Endodermal cell (in vitro differentiated cells): Measurements from ENCODE around the gene KIF3B. TPM values are rescaled to one million over a fixed set of nuclear protein-coding genes. Genes with fewer than 3 reads are reported as not detected.

Source experiments
- DNase-seq: peaks from one replicate; pipeline ENCODE4 v3.0.0-alpha.2; 2017
- H3K27ac ChIP-seq: 2 replicates; pipeline ENCODE4 v1.5.1; 2013; ENCODE audit warnings: mild to moderate bottlenecking, low read depth, low read length, moderate library complexity
- H3K27me3 ChIP-seq: 2 replicates; pipeline ENCODE4 v1.6.1; 2013; ENCODE audit warnings: mild to moderate bottlenecking, low read length, moderate library complexity; ENCODE audit not compliant: insufficient read depth, control insufficient read depth, poor library complexity, severe bottlenecking
- H3K36me3 ChIP-seq: 2 replicates; pipeline ENCODE4 v1.7.0; 2013; ENCODE audit warnings: mild to moderate bottlenecking, low read length, moderate library complexity; ENCODE audit not compliant: control insufficient read depth, insufficient read depth
- H3K4me1 ChIP-seq: one replicate; pipeline ENCODE4 v1.7.0; 2013; ENCODE audit warnings: low read length; ENCODE audit not compliant: control insufficient read depth, insufficient read depth
- H3K4me3 ChIP-seq: 2 replicates; pipeline ENCODE4 v1.5.1; 2013; ENCODE audit warnings: mild to moderate bottlenecking, low read length, moderate library complexity
- H3K9ac ChIP-seq: 2 replicates; pipeline ENCODE4 v1.6.1; 2013; ENCODE audit warnings: mild to moderate bottlenecking, low read length, moderate library complexity; ENCODE audit not compliant: poor library complexity, severe bottlenecking; ENCODE audit errors: extremely low read depth
- H3K9me3 ChIP-seq: 2 replicates; pipeline ENCODE4 v1.6.1; 2013; ENCODE audit warnings: mild to moderate bottlenecking, low read length, moderate library complexity; ENCODE audit not compliant: control insufficient read depth
- H3K27ac Mint-ChIP-seq: 2 replicates; pipeline ENCODE4 v1.8.0; 2020; ENCODE audit warnings: mixed read lengths
- H3K27me3 Mint-ChIP-seq: 2 replicates; pipeline ENCODE4 v1.8.0; 2021; ENCODE audit warnings: mild to moderate bottlenecking, mixed read lengths; ENCODE audit not compliant: insufficient read depth
- H3K36me3 Mint-ChIP-seq: 2 replicates; pipeline ENCODE4 v1.8.0; 2020; ENCODE audit warnings: low read depth, mixed read lengths
- H3K4me1 Mint-ChIP-seq: 2 replicates; pipeline ENCODE4 v1.8.0; 2020; ENCODE audit warnings: mixed read lengths
- H3K4me3 Mint-ChIP-seq: 2 replicates; pipeline ENCODE4 v1.8.0; 2020; ENCODE audit warnings: mild to moderate bottlenecking, moderate library complexity, mixed read lengths
- H3K9me3 Mint-ChIP-seq: 2 replicates; pipeline ENCODE4 v1.8.0; 2020; ENCODE audit warnings: mild to moderate bottlenecking, mixed read lengths
- WGBS, 2 experiments: methylation state at CpG; one replicate each; pipeline versions ENCODE4 v1.1.5 to v1.1.7; 2013; ENCODE audit warnings: missing lambda C conversion rate in 2 of 2, mixed read lengths in 1 of 2; ENCODE audit not compliant: insufficient coverage in 1 of 2, insufficient read length in 1 of 2; 5-methylcytosine and 5-hydroxymethylcytosine counted together
- total RNA-seq, 2 donors: library from RNA; stranded (reverse); fragmentation: NEBNext Ultra II Directional in 1 of 2; extraction: Animal tissue kit (Norgen Biotek cat#: 25700) in 1 of 2; gene quantifications; 2 replicates in 1 of 2; 3 replicates in 1 of 2; pipeline ENCODE4 v1.2.1, GENCODE V29; 2021
- TF ChIP-seq, protein P1 (sequence below): fragments of 200-600 bp; sonication (generic); conservative IDR thresholded peaks from 2 replicates; pipeline ENCODE4 v1.5.0; 2021; ENCODE audit warnings: antibody characterized with exemption, mild to moderate bottlenecking

The KIF3B gene
- total RNA-seq, 2 donors from 2014 or later, result 31.4 to 41.1 TPM

DNA sequence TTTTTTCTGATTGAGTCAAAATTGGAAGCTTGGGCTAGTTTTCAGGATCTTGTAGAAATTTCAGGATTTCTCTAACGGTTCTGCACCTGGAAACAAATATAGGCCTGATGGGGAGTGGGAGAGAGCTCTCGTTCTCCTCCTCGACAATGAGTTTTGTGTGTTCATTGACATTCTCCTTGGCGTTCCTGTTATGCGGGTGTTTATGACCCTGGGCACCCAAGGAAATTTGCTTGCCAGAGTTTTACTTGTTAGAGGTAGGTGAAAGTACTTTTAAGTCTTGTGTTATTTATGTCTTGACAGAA is 82.8 kb downstream of the KIF3B start:
- H3K4me1 ChIP-seq, result no peaks in the 10 kb centered on the region
- 93 to 100% methylated on average over 5 of the region's 5 CpGs for WGBS, 2 experiments
- H3K9ac ChIP-seq, result peak overlapping the region; percentile 75
- DNase-seq, result no peak
- no peaks in the 10 kb centered on the region for H3K27me3 ChIP-seq
- no peaks in the 10 kb centered on the region for H3K36me3 ChIP-seq
- H3K4me3 ChIP-seq, result peak overlapping the region; percentile 81
- Mint-ChIP-seq H3K36me3 (peaks cover 22% of the 10 kb centered on the region), H3K4me1 (peaks cover 17% of the 10 kb centered on the region), H3K4me3 (peak overlapping the region; percentile 95), H3K27me3 (peaks cover 68% of the 10 kb centered on the region), H3K27ac (no peak overlapping the region), H3K9me3 (no peaks in the 10 kb centered on the region)
- TF ChIP-seq, protein P1, sequence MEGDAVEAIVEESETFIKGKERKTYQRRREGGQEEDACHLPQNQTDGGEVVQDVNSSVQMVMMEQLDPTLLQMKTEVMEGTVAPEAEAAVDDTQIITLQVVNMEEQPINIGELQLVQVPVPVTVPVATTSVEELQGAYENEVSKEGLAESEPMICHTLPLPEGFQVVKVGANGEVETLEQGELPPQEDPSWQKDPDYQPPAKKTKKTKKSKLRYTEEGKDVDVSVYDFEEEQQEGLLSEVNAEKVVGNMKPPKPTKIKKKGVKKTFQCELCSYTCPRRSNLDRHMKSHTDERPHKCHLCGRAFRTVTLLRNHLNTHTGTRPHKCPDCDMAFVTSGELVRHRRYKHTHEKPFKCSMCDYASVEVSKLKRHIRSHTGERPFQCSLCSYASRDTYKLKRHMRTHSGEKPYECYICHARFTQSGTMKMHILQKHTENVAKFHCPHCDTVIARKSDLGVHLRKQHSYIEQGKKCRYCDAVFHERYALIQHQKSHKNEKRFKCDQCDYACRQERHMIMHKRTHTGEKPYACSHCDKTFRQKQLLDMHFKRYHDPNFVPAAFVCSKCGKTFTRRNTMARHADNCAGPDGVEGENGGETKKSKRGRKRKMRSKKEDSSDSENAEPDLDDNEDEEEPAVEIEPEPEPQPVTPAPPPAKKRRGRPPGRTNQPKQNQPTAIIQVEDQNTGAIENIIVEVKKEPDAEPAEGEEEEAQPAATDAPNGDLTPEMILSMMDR, result no peak
- H3K9me3 ChIP-seq, result no peaks in the 10 kb centered on the region
- no peak overlapping the region for H3K27ac ChIP-seq

DNA sequence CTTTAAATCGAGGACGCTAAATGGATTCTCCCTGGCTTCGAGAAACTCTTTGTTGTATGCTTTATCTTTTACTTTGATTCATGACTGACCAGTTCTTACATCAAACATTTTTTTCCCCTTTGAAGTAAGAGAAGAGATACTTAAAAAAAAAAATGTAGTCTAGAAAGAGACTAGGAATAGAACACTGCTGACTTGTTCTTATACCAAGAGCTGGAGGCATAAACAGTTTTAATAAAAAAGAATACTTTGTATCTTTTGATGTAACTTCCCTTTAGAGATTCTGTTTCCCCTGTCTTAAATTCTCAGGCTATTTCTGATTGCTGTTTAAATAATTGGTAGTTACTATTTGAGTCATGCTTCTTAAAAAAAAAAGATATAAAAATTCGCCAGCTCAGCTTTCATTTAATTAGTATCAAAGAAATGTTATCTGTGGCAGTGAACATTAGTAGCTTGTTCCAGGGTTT is 85.5 kb downstream of the KIF3B start:
- Histone ChIP-seq H3K27me3 (no peaks in the 10 kb centered on the region), H3K9me3 (no peaks in the 10 kb centered on the region), H3K4me3 (no peak overlapping the region), H3K27ac (no peak overlapping the region), H3K36me3 (peaks cover 13% of the 10 kb centered on the region), H3K9ac (no peak overlapping the region), H3K4me1 (no peaks in the 10 kb centered on the region)
- Mint-ChIP-seq H3K4me1 (peaks cover 11% of the 10 kb centered on the region), H3K36me3 (peaks cover 22% of the 10 kb centered on the region), H3K27me3 (peaks cover 48% of the 10 kb centered on the region), H3K27ac (no peak overlapping the region), H3K4me3 (no peak overlapping the region), H3K9me3 (no peaks in the 10 kb centered on the region)
- WGBS, 2 experiments, result 97 to 100% methylated on average over 2 to 4 of the region's 4 CpGs
- TF ChIP-seq, protein P1, result no peak
- DNase-seq, result no peak

DNA sequence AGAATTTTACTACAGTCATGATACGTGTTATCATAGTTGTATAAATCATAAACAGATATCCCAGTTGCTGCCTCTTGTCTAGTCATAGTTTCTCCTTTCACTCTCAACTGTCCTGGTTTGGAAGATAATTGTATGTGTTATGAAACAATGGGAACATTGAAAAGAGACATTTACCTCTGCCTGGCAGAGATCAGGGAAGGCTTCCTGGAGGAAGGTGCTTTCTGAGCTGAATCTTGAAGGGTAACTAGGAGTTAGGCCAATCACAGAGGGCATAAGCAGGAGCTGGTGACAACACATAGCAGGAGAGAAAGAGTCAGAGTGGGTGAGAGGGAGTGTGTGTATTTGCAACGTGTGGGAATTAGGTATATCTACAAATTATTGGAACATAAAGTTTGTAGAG is 86.0 kb downstream of the KIF3B start:
- no peak for DNase-seq
- Histone ChIP-seq H3K27ac (no peak overlapping the region), H3K9ac (no peak overlapping the region), H3K36me3 (peaks cover 18% of the 10 kb centered on the region), H3K27me3 (no peaks in the 10 kb centered on the region), H3K4me1 (no peaks in the 10 kb centered on the region), H3K9me3 (no peaks in the 10 kb centered on the region), H3K4me3 (no peak overlapping the region)
- Mint-ChIP-seq H3K9me3 (no peaks in the 10 kb centered on the region), H3K27me3 (peaks cover 48% of the 10 kb centered on the region), H3K4me1 (peaks cover 15% of the 10 kb centered on the region), H3K4me3 (no peak overlapping the region), H3K36me3 (peaks cover 25% of the 10 kb centered on the region), H3K27ac (no peak overlapping the region)
- TF ChIP-seq, protein P1, result no peak
- 86 to 96% methylated on average over 1 to 2 of the region's 2 CpGs for WGBS, 2 experiments
